Calu3 (cell line): Measurements from ENCODE around the gene PPM1L. TPM values are rescaled to one million over a fixed set of nuclear protein-coding genes. Genes with fewer than 3 reads are reported as not detected.
"Not testable (repeated sequence)": the region's sequence is repeated elsewhere in the genome, so short reads cannot be mapped to it uniquely, and the experiment has no call there.

Experiments used
- BruUV-seq: library from RNA; stranded (reverse); fragments of 400-500 nt; replicated peaks from 2 replicates; lab custom pipeline; 2021; lab: Mats Ljungman, UMichigan
- CTCF ChIA-PET: fragments of 300-600 bp; sonication (Branson Sonifier 250); formaldehyde crosslinking; loops from one replicate; lab custom pipeline; 2022; ENCODE audit warnings: antibody characterized with exemption; lab: Charles Lee
- DNase-seq: peaks from one replicate; pipeline ENCODE4 v3.0.0; 2022
- H3K27ac Mint-ChIP-seq: one replicate; pipeline ENCODE4 v1.8.0; 2022; ENCODE audit warnings: mixed read lengths; ENCODE audit not compliant: unreplicated experiment
- H3K27me3 Mint-ChIP-seq: one replicate; pipeline ENCODE4 v1.8.0; 2022; ENCODE audit warnings: mixed read lengths; ENCODE audit not compliant: unreplicated experiment
- H3K36me3 Mint-ChIP-seq: one replicate; pipeline ENCODE4 v1.8.0; 2022; ENCODE audit warnings: mild to moderate bottlenecking, moderate library complexity, mixed read lengths; ENCODE audit not compliant: insufficient read depth, unreplicated experiment
- H3K4me1 Mint-ChIP-seq: one replicate; pipeline ENCODE4 v1.8.0; 2022; ENCODE audit warnings: mild to moderate bottlenecking, low read depth, mixed read lengths; ENCODE audit not compliant: unreplicated experiment
- H3K4me3 Mint-ChIP-seq: one replicate; pipeline ENCODE4 v1.8.0; 2022; ENCODE audit warnings: mild to moderate bottlenecking, low read depth, moderate library complexity, mixed read lengths; ENCODE audit not compliant: unreplicated experiment
- H3K9me3 Mint-ChIP-seq: one replicate; pipeline ENCODE4 v1.8.0; 2022; ENCODE audit warnings: low read depth, mixed read lengths; ENCODE audit not compliant: unreplicated experiment
- intact Hi-C: fragments of 100-400 bp; cut with micrococcal nuclease; formaldehyde crosslinking; loops from one replicate; pipeline ENCODE4 v1.10.0; 2022; ENCODE audit not compliant: unreplicated experiment
- total RNA-seq: library from RNA; stranded (reverse); gene quantifications from 2 replicates; pipeline ENCODE4 v1.2.3, GENCODE V29; 2022
- TF ChIP-seq, protein P1 (sequence below): fragments of 200-600 bp; IDR thresholded peaks from one replicate; pipeline ENCODE4 v1.8.0; 2022; ENCODE audit warnings: antibody characterized with exemption; ENCODE audit not compliant: unreplicated experiment

PPM1L gene
- total RNA-seq, 1 experiment from 2014 or later = 18.4 TPM

DNA sequence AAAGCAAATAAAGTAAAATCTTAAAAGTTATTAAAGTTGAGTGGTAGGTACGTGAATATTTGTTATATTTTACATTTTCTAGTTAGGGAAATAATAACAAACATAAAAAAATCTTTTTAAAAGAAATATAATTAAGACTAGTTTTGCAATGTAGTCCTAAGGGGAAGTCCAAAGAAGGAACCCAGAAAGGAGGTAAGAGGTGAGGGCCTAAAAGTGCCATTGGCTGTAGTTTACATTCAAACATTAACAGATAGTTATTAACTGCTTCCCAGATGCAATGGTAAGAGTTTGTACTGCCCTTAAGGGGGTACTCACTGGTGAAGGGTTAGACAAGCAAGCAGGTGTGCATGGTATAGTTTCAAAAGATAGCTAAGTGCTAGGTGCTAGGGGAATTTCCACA is 269.9 kb downstream of the PPM1L start:
- DNase-seq = no peak
- no peaks in the 10 kb centered on the region for H3K4me1 Mint-ChIP-seq
- H3K36me3 Mint-ChIP-seq = no peaks in the 10 kb centered on the region
- intact Hi-C loops = no loop called here
- TF ChIP-seq, protein P1, sequence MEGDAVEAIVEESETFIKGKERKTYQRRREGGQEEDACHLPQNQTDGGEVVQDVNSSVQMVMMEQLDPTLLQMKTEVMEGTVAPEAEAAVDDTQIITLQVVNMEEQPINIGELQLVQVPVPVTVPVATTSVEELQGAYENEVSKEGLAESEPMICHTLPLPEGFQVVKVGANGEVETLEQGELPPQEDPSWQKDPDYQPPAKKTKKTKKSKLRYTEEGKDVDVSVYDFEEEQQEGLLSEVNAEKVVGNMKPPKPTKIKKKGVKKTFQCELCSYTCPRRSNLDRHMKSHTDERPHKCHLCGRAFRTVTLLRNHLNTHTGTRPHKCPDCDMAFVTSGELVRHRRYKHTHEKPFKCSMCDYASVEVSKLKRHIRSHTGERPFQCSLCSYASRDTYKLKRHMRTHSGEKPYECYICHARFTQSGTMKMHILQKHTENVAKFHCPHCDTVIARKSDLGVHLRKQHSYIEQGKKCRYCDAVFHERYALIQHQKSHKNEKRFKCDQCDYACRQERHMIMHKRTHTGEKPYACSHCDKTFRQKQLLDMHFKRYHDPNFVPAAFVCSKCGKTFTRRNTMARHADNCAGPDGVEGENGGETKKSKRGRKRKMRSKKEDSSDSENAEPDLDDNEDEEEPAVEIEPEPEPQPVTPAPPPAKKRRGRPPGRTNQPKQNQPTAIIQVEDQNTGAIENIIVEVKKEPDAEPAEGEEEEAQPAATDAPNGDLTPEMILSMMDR = no peak
- H3K27me3 Mint-ChIP-seq = no peaks in the 10 kb centered on the region
- H3K4me3 Mint-ChIP-seq = no peak overlapping the region
- peaks cover 9% of the 10 kb centered on the region for H3K9me3 Mint-ChIP-seq
- CTCF ChIA-PET = no interaction called here
- H3K27ac Mint-ChIP-seq = no peak overlapping the region
- no TSS peak for BruUV-seq

- Mint-ChIP-seq H3K4me1 (no peaks in the 10 kb centered on the region), H3K36me3 (no peaks in the 10 kb centered on the region), H3K9me3 (peaks cover 7% of the 10 kb centered on the region), H3K27me3 (no peaks in the 10 kb centered on the region), H3K27ac (no peak overlapping the region), H3K4me3 (no peak overlapping the region)
- no TSS peak for BruUV-seq
- TF ChIP-seq, protein P1 = no peak
- intact Hi-C loops = no loop called here
- CTCF ChIA-PET = no interaction called here
- DNase-seq = no peak
Observed at GRCh38 chr3:161026612-161027510, 270.8 kb downstream of the PPM1L start.

- intact Hi-C loops = loop anchor here (1.0 kb wide), 1 partner anchor 8 kb away; no protein-coding TSS in a partner anchor
- CTCF ChIA-PET = interaction anchor here (0.7 kb wide), 1 partner anchor 13 kb away, joined by 3 read pairs; no protein-coding TSS in a partner anchor
- TF ChIP-seq, protein P1 = no peak
- no peak overlapping the region for H3K4me3 Mint-ChIP-seq
- H3K4me1 Mint-ChIP-seq = no peaks in the 10 kb centered on the region
- H3K27ac Mint-ChIP-seq = no peak overlapping the region
- no peaks in the 10 kb centered on the region for H3K36me3 Mint-ChIP-seq
- H3K27me3 Mint-ChIP-seq = no peaks in the 10 kb centered on the region
- H3K9me3 Mint-ChIP-seq = peaks cover 5% of the 10 kb centered on the region
- no peak for DNase-seq
- BruUV-seq = no TSS peak
Observed at GRCh38 chr3:161028555-161029153, 272.6 kb downstream of the PPM1L start.

GRCh38 chr3:161031134-161031533 is 275.1 kb downstream of the PPM1L start:
- no peaks in the 10 kb centered on the region for H3K27me3 Mint-ChIP-seq
- CTCF ChIA-PET = interaction anchor here (0.6 to 0.7 kb wide), 2 partner anchors 29 to 1779 kb away, joined by 3 read pairs; no protein-coding TSS in a partner anchor

GRCh38 chr3:161034913-161035550 is 279.0 kb downstream of the PPM1L start:
- DNase-seq, CTCF ChIA-PET, H3K27me3 Mint-ChIP-seq, H3K27ac Mint-ChIP-seq, H3K9me3 Mint-ChIP-seq, H3K4me1 Mint-ChIP-seq, H3K36me3 Mint-ChIP-seq, intact Hi-C loops, H3K4me3 Mint-ChIP-seq, BruUV-seq: not testable (repeated sequence)

More at GRCh38 chr3:161031134-161031533, 275.1 kb downstream of the PPM1L start:
- TF ChIP-seq, protein P1 = no peak
- no TSS peak for BruUV-seq
- H3K27ac Mint-ChIP-seq = no peak overlapping the region
- no peak for DNase-seq
- no peaks in the 10 kb centered on the region for H3K4me1 Mint-ChIP-seq
- intact Hi-C loops = no loop called here
- H3K4me3 Mint-ChIP-seq = no peak overlapping the region
- H3K36me3 Mint-ChIP-seq = no peaks in the 10 kb centered on the region
- H3K9me3 Mint-ChIP-seq = peaks cover 5% of the 10 kb centered on the region
